A549 (cell line): ENCODE measurements around the gene USP34. TPM values are rescaled to one million over a fixed set of nuclear protein-coding genes. Genes with fewer than 3 reads are reported as not detected.
A peak's percentile ranks its signal among the peaks of the same experiment; 100 is the strongest.

Experiments
- ATAC-seq, 2 experiments: fragments of 200-7000 bp in 1 of 2; fragments of >200 bp in 1 of 2; cut with Nextera tagmentation in 1 of 2; cut with Tn5 transposase in 1 of 2; 3 replicates each; pipeline versions ENCODE4 v1.8.0 to v1.9.1; 2018 to 2020; ENCODE audit warnings: mild to moderate bottlenecking in 1 of 2, moderate library complexity in 1 of 2
- CTCF ChIA-PET: fragments of 300-600 bp; sonication (Branson Sonifier 250); formaldehyde crosslinking; extraction: SDS; loops from one replicate; lab custom pipeline; 2021; ENCODE audit warnings: antibody characterized with exemption, inconsistent platforms; lab: Yijun Ruan, JAX
- POLR2A ChIA-PET: fragments of 350-600 bp; formaldehyde crosslinking; extraction: SDS; loops from one replicate; lab custom pipeline; 2021; ENCODE audit warnings: antibody characterized with exemption, inconsistent platforms; lab: Yijun Ruan, JAX
- DNase-seq, 2 experiments: peaks; one replicate each; pipeline versions ENCODE4 v3.0.0 to v3.0.0-alpha.2; 2011 to 2016; ENCODE audit warnings: low read depth in 1 of 2, low spot score in 1 of 2
- FAIRE-seq: peaks from 2 replicates; lab custom pipeline; 2011; peaks lifted over from hg19 to GRCh38; lab: Jason Lieb, UNC
- H3K27ac ChIP-seq, 2 experiments: fragments of >200 bp; sonication (Bioruptor Twin); formaldehyde crosslinking; 3 replicates each; pipeline ENCODE4 v1.5.1; 2016 to 2017
- H3K4me1 ChIP-seq: fragments of >200 bp; sonication (Bioruptor Twin); formaldehyde crosslinking; 3 replicates; pipeline ENCODE4 v1.6.1; 2016
- H3K4me2 ChIP-seq: fragments of >200 bp; sonication (Bioruptor Twin); formaldehyde crosslinking; 3 replicates; pipeline ENCODE4 v1.6.1; 2016
- H3K4me3 ChIP-seq: fragments of >200 bp; sonication (Bioruptor Twin); formaldehyde crosslinking; 3 replicates; pipeline ENCODE4 v1.5.1; 2016
- H3K9me3 ChIP-seq: fragments of >200 bp; sonication (Bioruptor Twin); formaldehyde crosslinking; 3 replicates; pipeline ENCODE4 v1.6.1; 2016
- CBX8 ChIP-seq: fragments of 200-600 bp; sonication (generic); IDR thresholded peaks from 2 replicates; pipeline ENCODE4 v1.6.1; 2016
- EHMT2 ChIP-seq: fragments of 200-600 bp; sonication (generic); IDR thresholded peaks from 2 replicates; pipeline ENCODE4 v1.6.1; 2016; ENCODE audit warnings: antibody characterized with exemption, low read depth, mild to moderate bottlenecking, moderate library complexity
- EP300 ChIP-seq, 2 experiments: fragments of >200 bp; sonication (Bioruptor Twin); formaldehyde crosslinking; IDR thresholded peaks; 2 replicates in 1 of 2; 3 replicates in 1 of 2; pipeline ENCODE4 v1.6.1; 2016 to 2017
- ESRRA ChIP-seq: fragments of 150-350 bp; IDR thresholded peaks from 2 replicates; pipeline ENCODE4 v1.6.1; 2014; ENCODE audit warnings: mild to moderate bottlenecking, low read length, borderline replicate concordance
- FOSB ChIP-seq: fragments of 250-450 bp; sonication (Bioruptor Pico); IDR thresholded peaks from 2 replicates; pipeline ENCODE4 v1.5.0; 2020; ENCODE audit warnings: mild to moderate bottlenecking, moderate library complexity
- FOSL2 ChIP-seq, 2 experiments: fragments of 450-650 bp in 1 of 2; fragments of >200 bp in 1 of 2; sonication (Bioruptor Twin) in 1 of 2; formaldehyde crosslinking; IDR thresholded peaks; 2 replicates each; pipeline versions ENCODE4 v1.5.0 to v1.6.1; 2016 to 2020; ENCODE audit warnings: mild to moderate bottlenecking in 1 of 2, moderate library complexity in 1 of 2
- FOXS1 ChIP-seq: fragments of 250-450 bp; sonication (Bioruptor Pico); IDR thresholded peaks from 2 replicates; pipeline ENCODE4 v1.5.0; 2020; ENCODE audit warnings: mild to moderate bottlenecking, moderate library complexity
- GATA3 ChIP-seq: IDR thresholded peaks from 2 replicates; pipeline ENCODE4 v1.6.1; 2012; ENCODE audit warnings: borderline replicate concordance
- HOXB13 ChIP-seq: fragments of 250-450 bp; sonication (Bioruptor Pico); IDR thresholded peaks from 2 replicates; pipeline ENCODE4 v1.5.0; 2020; ENCODE audit warnings: low read depth, mild to moderate bottlenecking, moderate library complexity
- HOXB5 ChIP-seq: fragments of 250-450 bp; sonication (Bioruptor Pico); IDR thresholded peaks from 2 replicates; pipeline ENCODE4 v1.5.0; 2020; ENCODE audit warnings: mild to moderate bottlenecking, moderate library complexity
- JUN ChIP-seq, 2 experiments: fragments of >200 bp; sonication (Bioruptor Twin); formaldehyde crosslinking; IDR thresholded peaks; 2 replicates in 1 of 2; 3 replicates in 1 of 2; pipeline ENCODE4 v1.6.1; 2016 to 2017
- JUNB ChIP-seq: fragments of >200 bp; sonication (Bioruptor Twin); formaldehyde crosslinking; IDR thresholded peaks from 2 replicates; pipeline ENCODE4 v1.6.1; 2016
- MAZ ChIP-seq: fragments of 150-350 bp; IDR thresholded peaks from 2 replicates; pipeline ENCODE4 v1.6.1; 2014; ENCODE audit warnings: antibody characterized with exemption, low read depth, low read length, borderline replicate concordance
- MYC ChIP-seq: IDR thresholded peaks from 2 replicates; pipeline ENCODE4 v1.6.1; 2012; ENCODE audit warnings: mild to moderate bottlenecking, inconsistent platforms, low read length, improper control_type of control experiment, borderline replicate concordance
- NPAS2 ChIP-seq: fragments of 250-450 bp; sonication (Bioruptor Pico); IDR thresholded peaks from 2 replicates; pipeline ENCODE4 v1.8.0; 2022; ENCODE audit warnings: mild to moderate bottlenecking, moderate library complexity, borderline replicate concordance
- RAD21 ChIP-seq, 2 experiments: fragments of >200 bp in 1 of 2; sonication (Bioruptor Twin) in 1 of 2; formaldehyde crosslinking in 1 of 2; IDR thresholded peaks in 1 of 2; conservative IDR thresholded peaks in 1 of 2; 2 replicates in 1 of 2; 3 replicates in 1 of 2; pipeline ENCODE4 v1.6.1; 2012 to 2018; ENCODE audit warnings: inconsistent platforms in 1 of 2
- RCOR1 ChIP-seq: fragments of 150-350 bp; IDR thresholded peaks from 2 replicates; pipeline ENCODE4 v1.6.1; 2014; ENCODE audit warnings: antibody characterized with exemption, low read length, low read depth
- SREBF2 ChIP-seq: fragments of 450-650 bp; IDR thresholded peaks from 2 replicates; pipeline ENCODE4 v1.6.1; 2014; ENCODE audit warnings: mild to moderate bottlenecking, moderate library complexity
- ZC3H11A ChIP-seq: fragments of 450-650 bp; IDR thresholded peaks from 2 replicates; pipeline ENCODE4 v1.6.1; 2014; ENCODE audit warnings: antibody characterized with exemption, mild to moderate bottlenecking
- WGBS: methylation state at CpG from one replicate; pipeline ENCODE4 v1.1.6; 2017; ENCODE audit errors: missing lambda C conversion rate; 5-methylcytosine and 5-hydroxymethylcytosine counted together
- polyA plus RNA-seq, 4 experiments: library from polyadenylated mRNA; depleted of rRNA in 3 of 4; stranded (reverse); fragments of >200 nt; fragmentation: RNase III in 1 of 4; extraction: RNeasy Plus Mini Kit Qiagen cat#74134 plus additional on column Dnase treatment in 1 of 4; gene quantifications; 2 replicates in 3 of 4; 3 replicates in 1 of 4; pipeline ENCODE4 v1.2.3, GENCODE V29; 2011 to 2017
- TF ChIP-seq, protein P1 (sequence below): fragments of 450-650 bp; IDR thresholded peaks from 2 replicates; pipeline ENCODE4 v1.6.1; 2014; ENCODE audit warnings: antibody characterized with exemption
- TF ChIP-seq, protein P2 (sequence below): fragments of >200 bp; sonication (Bioruptor Twin); formaldehyde crosslinking; IDR thresholded peaks from 2 replicates; pipeline ENCODE4 v1.6.1; 2016
- TF ChIP-seq, protein P3 (sequence below): fragments of >200 bp; sonication (Bioruptor Twin); formaldehyde crosslinking; IDR thresholded peaks from 3 replicates; pipeline ENCODE4 v1.5.1; 2016
- TF ChIP-seq, protein P4 (sequence below): fragments of 150-350 bp; IDR thresholded peaks from 2 replicates; pipeline ENCODE4 v1.6.1; 2014; ENCODE audit warnings: low read depth, mild to moderate bottlenecking, low read length
- TF ChIP-seq, protein P5 (sequence below): IDR thresholded peaks from 2 replicates; pipeline ENCODE4 v1.6.1; 2012

The USP34 gene
- polyA plus RNA-seq, 2 of the 4 experiments (the other 2 are of a cell fraction): 47.7 to 132 TPM

DNA sequence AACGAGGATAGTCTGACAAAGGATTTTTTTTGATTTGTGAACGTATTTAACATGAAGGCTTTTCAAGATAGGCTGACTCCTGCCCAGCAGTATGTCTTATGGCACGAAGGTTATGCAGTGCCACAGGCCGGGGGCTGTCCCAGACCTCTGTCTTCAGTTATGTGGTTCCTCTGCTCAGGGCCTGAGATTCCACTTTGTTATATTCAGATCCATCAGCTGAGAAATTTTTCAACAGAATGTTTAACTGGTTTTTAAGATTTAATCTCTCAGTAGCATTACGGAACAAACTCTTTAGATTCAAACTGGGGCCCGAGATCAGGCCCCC is 288.9 kb downstream of the USP34 start (continued):
- TF ChIP-seq, protein P1, sequence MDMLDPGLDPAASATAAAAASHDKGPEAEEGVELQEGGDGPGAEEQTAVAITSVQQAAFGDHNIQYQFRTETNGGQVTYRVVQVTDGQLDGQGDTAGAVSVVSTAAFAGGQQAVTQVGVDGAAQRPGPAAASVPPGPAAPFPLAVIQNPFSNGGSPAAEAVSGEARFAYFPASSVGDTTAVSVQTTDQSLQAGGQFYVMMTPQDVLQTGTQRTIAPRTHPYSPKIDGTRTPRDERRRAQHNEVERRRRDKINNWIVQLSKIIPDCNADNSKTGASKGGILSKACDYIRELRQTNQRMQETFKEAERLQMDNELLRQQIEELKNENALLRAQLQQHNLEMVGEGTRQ: no peak
- no peak for TF ChIP-seq NPAS2 (CRISPR knock-in tag)

DNA sequence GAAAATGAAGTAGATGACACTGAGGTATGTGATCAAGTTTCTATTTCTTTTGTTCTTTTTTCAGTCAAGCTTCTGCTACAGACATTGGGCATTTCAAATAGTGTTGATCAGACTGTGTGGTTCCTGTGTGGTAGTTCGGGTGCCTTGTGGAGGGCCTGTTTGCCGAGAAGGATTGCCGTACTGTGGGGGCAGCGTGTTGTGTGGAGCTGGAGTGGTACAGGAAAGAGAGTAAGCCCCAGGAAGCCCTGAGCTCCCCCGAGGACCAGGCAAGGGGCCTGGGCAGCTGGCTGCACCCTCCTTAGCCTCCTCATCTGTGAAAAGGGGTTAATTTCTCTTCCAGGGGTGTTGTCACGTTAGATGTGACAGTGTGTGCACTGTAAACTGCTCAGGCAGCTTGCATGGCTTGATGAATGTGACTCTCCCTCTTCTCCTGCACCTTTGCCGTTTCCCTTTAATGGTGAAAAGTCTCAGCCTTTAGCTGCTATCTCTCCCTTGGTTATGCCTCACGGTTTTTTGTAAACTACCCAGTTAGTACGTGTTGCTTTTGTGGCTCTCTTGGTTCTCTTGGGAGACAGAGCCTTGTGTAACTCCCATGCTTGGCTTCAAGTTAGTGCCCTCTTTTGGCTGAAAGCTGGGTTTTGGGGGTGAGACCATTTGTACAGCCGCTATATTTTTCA is 289.4 kb downstream of the USP34 start:
- H3K4me2 ChIP-seq: no peak overlapping the region
- no peaks in the 10 kb centered on the region for H3K9me3 ChIP-seq
- H3K4me3 ChIP-seq: no peak overlapping the region
- ATAC-seq (no peak), FAIRE-seq (no peak), DNase-seq (no peak)
- ChIA-PET POLR2A (no interaction called here), CTCF (interaction anchor here (0.6 to 1.2 kb wide), 2 partner anchors 77 to 346 kb away, joined by 3 read pairs; no protein-coding TSS in a partner anchor)
- TF ChIP-seq MAZ: no peak
- no peak for TF ChIP-seq FOSB (CRISPR knock-in tag)
- TF ChIP-seq HOXB13: no peak
- TF ChIP-seq CBX8: no peak
- TF ChIP-seq NPAS2 (CRISPR knock-in tag): no peak
- TF ChIP-seq SREBF2: no peak
- TF ChIP-seq HOXB5 (CRISPR knock-in tag): no peak
- TF ChIP-seq JUN (IDR thresholded peaks at IDR 0.05): no peak
- no peak for TF ChIP-seq GATA3
- no peak for TF ChIP-seq RAD21 (conservative IDR thresholded peaks at IDR 0.05 in 1 of 2, IDR thresholded peaks at IDR 0.05 in 1 of 2)
- TF ChIP-seq, protein P2, sequence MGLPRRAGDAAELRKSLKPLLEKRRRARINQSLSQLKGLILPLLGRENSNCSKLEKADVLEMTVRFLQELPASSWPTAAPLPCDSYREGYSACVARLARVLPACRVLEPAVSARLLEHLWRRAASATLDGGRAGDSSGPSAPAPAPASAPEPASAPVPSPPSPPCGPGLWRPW: no peak
- TF ChIP-seq EHMT2: no peak
- no peak for TF ChIP-seq ZC3H11A
- TF ChIP-seq, protein P3, sequence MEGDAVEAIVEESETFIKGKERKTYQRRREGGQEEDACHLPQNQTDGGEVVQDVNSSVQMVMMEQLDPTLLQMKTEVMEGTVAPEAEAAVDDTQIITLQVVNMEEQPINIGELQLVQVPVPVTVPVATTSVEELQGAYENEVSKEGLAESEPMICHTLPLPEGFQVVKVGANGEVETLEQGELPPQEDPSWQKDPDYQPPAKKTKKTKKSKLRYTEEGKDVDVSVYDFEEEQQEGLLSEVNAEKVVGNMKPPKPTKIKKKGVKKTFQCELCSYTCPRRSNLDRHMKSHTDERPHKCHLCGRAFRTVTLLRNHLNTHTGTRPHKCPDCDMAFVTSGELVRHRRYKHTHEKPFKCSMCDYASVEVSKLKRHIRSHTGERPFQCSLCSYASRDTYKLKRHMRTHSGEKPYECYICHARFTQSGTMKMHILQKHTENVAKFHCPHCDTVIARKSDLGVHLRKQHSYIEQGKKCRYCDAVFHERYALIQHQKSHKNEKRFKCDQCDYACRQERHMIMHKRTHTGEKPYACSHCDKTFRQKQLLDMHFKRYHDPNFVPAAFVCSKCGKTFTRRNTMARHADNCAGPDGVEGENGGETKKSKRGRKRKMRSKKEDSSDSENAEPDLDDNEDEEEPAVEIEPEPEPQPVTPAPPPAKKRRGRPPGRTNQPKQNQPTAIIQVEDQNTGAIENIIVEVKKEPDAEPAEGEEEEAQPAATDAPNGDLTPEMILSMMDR: no peak
- TF ChIP-seq RCOR1: no peak
- 87% methylated on average over 10 of the region's 10 CpGs for WGBS
- no peak overlapping the region for H3K27ac ChIP-seq
- peaks cover 29% of the 10 kb centered on the region for H3K4me1 ChIP-seq

DNA sequence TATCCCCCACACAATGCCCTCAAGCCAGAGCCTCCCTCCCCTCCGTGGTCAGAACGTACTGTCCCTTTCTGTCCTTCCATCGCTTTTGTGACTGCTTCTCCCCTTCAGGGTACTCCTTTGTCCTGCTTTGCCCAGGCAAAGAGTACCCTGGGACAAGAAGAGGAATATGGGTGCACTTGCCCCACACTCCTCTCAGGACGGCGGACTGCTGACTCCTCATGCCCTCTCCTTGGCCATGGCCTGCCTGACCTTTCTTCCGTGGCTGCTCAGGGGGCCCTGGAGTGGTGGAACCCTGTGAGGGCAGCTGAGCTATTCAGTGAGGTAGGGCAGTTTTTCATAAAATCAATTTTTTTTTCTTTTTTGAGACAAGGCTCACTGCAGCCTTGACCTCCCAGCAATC is 290.2 kb downstream of the USP34 start:
- 0 out of 3 replicates have a peak overlapping the region, but pooled peaks have one; percentile 89 for H3K4me2 ChIP-seq
- H3K9me3 ChIP-seq: no peaks in the 10 kb centered on the region
- POLR2A ChIA-PET: no interaction called here
- peaks cover 34% of the 10 kb centered on the region for H3K4me1 ChIP-seq
- TF ChIP-seq GATA3: no peak
- TF ChIP-seq EP300 (IDR thresholded peaks at IDR 0.05): no peak
- no peak for TF ChIP-seq NPAS2 (CRISPR knock-in tag)
- TF ChIP-seq, protein P4, sequence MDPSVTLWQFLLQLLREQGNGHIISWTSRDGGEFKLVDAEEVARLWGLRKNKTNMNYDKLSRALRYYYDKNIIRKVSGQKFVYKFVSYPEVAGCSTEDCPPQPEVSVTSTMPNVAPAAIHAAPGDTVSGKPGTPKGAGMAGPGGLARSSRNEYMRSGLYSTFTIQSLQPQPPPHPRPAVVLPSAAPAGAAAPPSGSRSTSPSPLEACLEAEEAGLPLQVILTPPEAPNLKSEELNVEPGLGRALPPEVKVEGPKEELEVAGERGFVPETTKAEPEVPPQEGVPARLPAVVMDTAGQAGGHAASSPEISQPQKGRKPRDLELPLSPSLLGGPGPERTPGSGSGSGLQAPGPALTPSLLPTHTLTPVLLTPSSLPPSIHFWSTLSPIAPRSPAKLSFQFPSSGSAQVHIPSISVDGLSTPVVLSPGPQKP: no peak
- TF ChIP-seq, protein P5, sequence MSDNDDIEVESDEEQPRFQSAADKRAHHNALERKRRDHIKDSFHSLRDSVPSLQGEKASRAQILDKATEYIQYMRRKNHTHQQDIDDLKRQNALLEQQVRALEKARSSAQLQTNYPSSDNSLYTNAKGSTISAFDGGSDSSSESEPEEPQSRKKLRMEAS: no peak
- no peak for TF ChIP-seq MYC
- TF ChIP-seq FOXS1 (CRISPR knock-in tag): no peak
- TF ChIP-seq RAD21 (conservative IDR thresholded peaks at IDR 0.05 in 1 of 2, IDR thresholded peaks at IDR 0.05 in 1 of 2): no peak
- TF ChIP-seq FOSL2 (IDR thresholded peaks at IDR 0.05): no peak
- no peak for TF ChIP-seq FOSL2 (CRISPR knock-in tag; IDR thresholded peaks at IDR 0.05)
- no peak for TF ChIP-seq JUNB
- TF ChIP-seq ESRRA: no peak
- ATAC-seq (no peak), DNase-seq (no peak), FAIRE-seq (no peak)
- CTCF ChIA-PET: interaction anchor here (0.6 to 1.2 kb wide), 3 partner anchors 78 to 448 kb away, joined by 3 read pairs; no protein-coding TSS in a partner anchor
- 98% methylated on average over 6 of the region's 6 CpGs for WGBS
- peak overlapping the region in 1 of 2 experiments; percentile 30; a peak in 2 of 6 replicates for H3K27ac ChIP-seq
- H3K4me3 ChIP-seq: no peak overlapping the region
